HepG2 (cell line): ENCODE data around the gene TNNI3K. TPM values are rescaled to one million over a fixed set of nuclear protein-coding genes. Genes with fewer than 3 reads are reported as not detected.

Source experiments
- ATAC-seq: fragments of 200-7000 bp; cut with Tn5 transposase; 3 replicates; pipeline ENCODE4 v1.9.1; 2020; ENCODE audit warnings: mild to moderate bottlenecking, moderate library complexity
- BruUV-seq: library from RNA; stranded (reverse); fragments of 400-500 nt; replicated peaks from 2 replicates; lab custom pipeline; 2021; lab: Mats Ljungman, UMichigan
- CTCF ChIA-PET: fragments of 300-600 bp; formaldehyde crosslinking; extraction: SDS; loops from one replicate; lab custom pipeline; 2021; ENCODE audit warnings: low total read pairs, inconsistent platforms, low intra/inter-chr PET ratio; lab: Yijun Ruan, JAX
- POLR2A ChIA-PET: fragments of 350-600 bp; sonication (Branson Sonifier 250); formaldehyde crosslinking; loops from one replicate; lab custom pipeline; 2020; ENCODE audit warnings: antibody characterized with exemption, inconsistent platforms; lab: Yijun Ruan, JAX
- DNase-seq: peaks from one replicate; pipeline ENCODE4 v3.0.0-alpha.2; 2015; ENCODE audit warnings: low spot score
- FAIRE-seq: peaks from 3 replicates; lab custom pipeline; 2011; peaks lifted over from hg19 to GRCh38; lab: Jason Lieb, UNC
- H2AFZ ChIP-seq: one replicate; pipeline ENCODE4 v1.6.1; 2011; ENCODE audit warnings: low read length, inconsistent platforms
- H3K27ac ChIP-seq: fragments of 300-600 bp; 3 replicates; pipeline ENCODE4 v1.8.0; 2011; ENCODE audit warnings: mixed run types, mild to moderate bottlenecking, mixed read lengths, low read length, inconsistent platforms; ENCODE audit not compliant: insufficient read depth; ENCODE audit errors: extremely low read length
- H3K27me3 ChIP-seq, 2 experiments: fragments of 200-600 bp in 1 of 2; 2 replicates in 1 of 2; 3 replicates in 1 of 2; pipeline versions ENCODE4 v1.6.0 to v1.8.0; 2011; ENCODE audit warnings: low read length in 2 of 2, mild to moderate bottlenecking in 2 of 2, moderate library complexity in 2 of 2, inconsistent platforms in 1 of 2; ENCODE audit not compliant: insufficient read depth in 2 of 2, control insufficient read depth in 1 of 2
- H3K36me3 ChIP-seq, 2 experiments: fragments of 200-600 bp in 1 of 2; replicated peaks in 1 of 2; 2 replicates in 1 of 2; 3 replicates in 1 of 2; pipeline versions ENCODE4 v1.5.1 to v1.8.0; 2011; ENCODE audit warnings: low read length in 2 of 2, inconsistent platforms in 1 of 2; ENCODE audit not compliant: insufficient read depth in 2 of 2, control insufficient read depth in 1 of 2
- H3K4me1 ChIP-seq: 2 replicates; pipeline ENCODE4 v1.5.1; 2012; ENCODE audit warnings: low read length, inconsistent platforms; ENCODE audit not compliant: insufficient read depth
- H3K4me2 ChIP-seq: 2 replicates; pipeline ENCODE4 v1.6.0; 2011; ENCODE audit warnings: low read depth, low read length, inconsistent platforms
- H3K4me3 ChIP-seq, 3 experiments: fragments of 200-600 bp in 1 of 3; sonication (generic), shearing (Covaris generic) in 1 of 3; replicated peaks in 1 of 3; 2 replicates each; pipeline ENCODE4 v1.5.1; 2011 to 2016; ENCODE audit warnings: low read length in 3 of 3, inconsistent platforms in 2 of 3, low read depth in 2 of 3, mild to moderate bottlenecking in 2 of 3, control low read depth in 1 of 3, mixed read lengths in 1 of 3; ENCODE audit not compliant: insufficient read depth in 1 of 3
- H3K79me2 ChIP-seq: one replicate; pipeline ENCODE4 v1.6.1; 2011; ENCODE audit warnings: low read length, inconsistent platforms; ENCODE audit not compliant: insufficient read depth
- H3K9ac ChIP-seq: 2 replicates; pipeline ENCODE4 v1.6.0; 2011; ENCODE audit warnings: mild to moderate bottlenecking, low read depth, low read length, inconsistent platforms; ENCODE audit not compliant: insufficient read depth
- H3K9me3 ChIP-seq: 2 replicates; pipeline ENCODE4 v1.5.1; 2012; ENCODE audit warnings: mild to moderate bottlenecking, low read length
- H4K20me1 ChIP-seq: 2 replicates; pipeline ENCODE4 v1.6.0; 2011; ENCODE audit warnings: inconsistent platforms, mild to moderate bottlenecking, low read length, moderate library complexity; ENCODE audit not compliant: insufficient read depth
- ARID3A ChIP-seq: IDR thresholded peaks from 2 replicates; pipeline ENCODE4 v1.6.1; 2012; ENCODE audit warnings: low read depth, low read length, improper control_type of control experiment
- STAG1 ChIP-seq: sonication (generic); formaldehyde crosslinking; IDR thresholded peaks from 2 replicates; pipeline ENCODE4 v1.4.0; 2020; ENCODE audit warnings: missing genetic modification reagents
- TOPORS ChIP-seq: sonication (generic); formaldehyde crosslinking; IDR thresholded peaks from 2 replicates; pipeline ENCODE4 v1.8.0; 2023; ENCODE audit warnings: mild to moderate bottlenecking, missing genetic modification reagents
- ZMYM2 ChIP-seq: sonication (generic); formaldehyde crosslinking; IDR thresholded peaks from 2 replicates; pipeline ENCODE4 v1.8.0; 2022; ENCODE audit warnings: mild to moderate bottlenecking, missing genetic modification reagents
- ZNF549 ChIP-seq: sonication (generic); formaldehyde crosslinking; IDR thresholded peaks from 2 replicates; pipeline ENCODE4 v1.5.0; 2020; ENCODE audit warnings: missing genetic modification reagents
- ZNF687 ChIP-seq: sonication (generic); formaldehyde crosslinking; IDR thresholded peaks from 2 replicates; pipeline ENCODE4 v1.5.1; 2020; ENCODE audit warnings: mild to moderate bottlenecking, missing genetic modification reagents, moderate library complexity
- ZNF713 ChIP-seq: sonication (generic); formaldehyde crosslinking; IDR thresholded peaks from 2 replicates; pipeline ENCODE4 v1.4.0; 2020; ENCODE audit warnings: mild to moderate bottlenecking, missing genetic modification reagents
- ZNF775 ChIP-seq: sonication (generic); formaldehyde crosslinking; IDR thresholded peaks from 2 replicates; pipeline ENCODE4 v1.4.0; 2020; ENCODE audit warnings: missing genetic modification reagents, mild to moderate bottlenecking, moderate library complexity, borderline replicate concordance
- ZNF816 ChIP-seq: sonication (generic); formaldehyde crosslinking; IDR thresholded peaks from 2 replicates; pipeline ENCODE4 v1.8.0; 2022; ENCODE audit warnings: missing genetic modification reagents, mild to moderate bottlenecking, borderline replicate concordance
- ZSCAN25 ChIP-seq: sonication (generic); formaldehyde crosslinking; IDR thresholded peaks from 2 replicates; pipeline ENCODE4 v1.8.0; 2022; ENCODE audit warnings: mild to moderate bottlenecking, missing genetic modification reagents
- WGBS: methylation state at CpG from one replicate; pipeline ENCODE4 v1.1.6; 2017; ENCODE audit warnings: low lambda C conversion rate; 5-methylcytosine and 5-hydroxymethylcytosine counted together
- in situ Hi-C: cut with HindIII; loops from 2 replicates; pipeline ENCODE4 v1.10.0; 2017; ENCODE audit warnings: low pct_unique_long_range_greater_than_20kb; ENCODE audit not compliant: extremely low pct_ligation_motif_present
- intact Hi-C: fragments of 100-400 bp; cut with micrococcal nuclease; formaldehyde crosslinking; loops from one replicate; pipeline ENCODE4 v1.10.0; 2022; ENCODE audit not compliant: unreplicated experiment
- polyA plus RNA-seq, 8 experiments: library from polyadenylated mRNA; depleted of rRNA in 3 of 8; stranded (reverse) in 7 of 8; unstranded in 1 of 8; fragments of >200 nt; fragmentation: Illumina TruSeq in 4 of 8; extraction: Trizol in 4 of 8; gene quantifications; 2 replicates each; pipeline versions ENCODE4 v1.2.1 to v1.2.3, GENCODE V29; 2011 to 2016; ENCODE audit warnings: low read depth in 4 of 8, missing spikeins in 1 of 8, mixed read lengths in 1 of 8; ENCODE audit not compliant: insufficient read depth in 1 of 8
- total RNA-seq, 5 experiments: library from RNA; depleted of rRNA; stranded (reverse); fragments of >200 nt; fragmentation: Illumina TruSeq; extraction: Trizol; gene quantifications; 2 replicates each; pipeline ENCODE4 v1.2.3, GENCODE V29; 2016; ENCODE audit warnings: low read depth in 1 of 5
- TF ChIP-seq, protein P1 (sequence below): sonication (generic); formaldehyde crosslinking; IDR thresholded peaks from 2 replicates; pipeline ENCODE4 v1.5.0; 2020; ENCODE audit warnings: mild to moderate bottlenecking, missing genetic modification reagents, borderline replicate concordance

TNNI3K gene
- total and polyA plus RNA-seq, 2 of the 13 experiments (the other 11 are each of a cell fraction or from before 2014, with no cell fraction given) = 1.1 TPM; not detected in 1

DNA sequence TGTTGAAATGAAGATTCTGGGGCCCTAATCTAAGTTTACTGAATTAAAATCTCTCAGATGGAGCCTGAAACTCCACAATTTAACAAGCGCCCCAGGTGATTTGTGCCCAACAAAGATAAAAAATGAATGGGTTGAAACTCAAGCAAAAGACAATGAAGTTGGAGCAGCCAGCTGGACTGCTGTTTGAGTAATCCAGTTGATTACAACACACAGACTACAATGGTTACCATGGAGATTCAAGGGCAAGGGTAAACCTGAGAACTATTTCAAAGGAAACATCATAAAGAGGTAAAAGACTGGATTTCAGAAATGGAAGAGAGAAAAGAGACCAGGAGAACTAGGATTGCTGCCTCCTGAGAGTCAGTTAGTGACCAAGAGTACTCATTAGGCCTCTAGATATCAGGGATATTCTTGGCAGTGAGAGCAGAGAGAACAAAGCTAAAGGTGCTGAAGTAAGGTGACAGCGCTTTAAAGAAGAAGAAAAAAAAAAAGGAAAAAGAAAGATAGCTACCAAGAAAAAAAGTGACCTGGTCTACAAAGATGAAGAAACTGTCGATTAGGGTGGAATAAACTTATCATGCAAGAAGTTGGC is 232.7 kb downstream of the TNNI3K start (continued):
- TF ChIP-seq ZNF687 (CRISPR knock-in tag) = no peak
- TF ChIP-seq ZNF549 (CRISPR knock-in tag) = no peak
- no peak for TF ChIP-seq ZNF713 (CRISPR knock-in tag)
- TF ChIP-seq ZMYM2 = no peak
- TF ChIP-seq ZNF816 (CRISPR knock-in tag) = no peak
- TF ChIP-seq ZSCAN25 (CRISPR knock-in tag) = no peak
- TF ChIP-seq, all 625 proteins: peak for 2

- H3K79me2 ChIP-seq = no peaks in the 10 kb centered on the region
- in situ Hi-C loops = loop anchor here (25.0 kb wide), 1 partner anchor 632 kb away; no protein-coding TSS in a partner anchor
- DNase-seq = peak; percentile 48
- H3K4me2 ChIP-seq = no peak overlapping the region
- intact Hi-C loops = loop anchor here (1.0 kb wide), 1 partner anchor 629 kb away; no protein-coding TSS in a partner anchor
- no peaks in the 10 kb centered on the region for H4K20me1 ChIP-seq
- no peak overlapping the region for H3K27ac ChIP-seq
- no TSS peak for BruUV-seq
- no peak overlapping the region for H3K4me3 ChIP-seq
- H3K36me3 ChIP-seq = no peaks in the 10 kb centered on the region
- WGBS = 0% methylated on average over 2 of the region's 2 CpGs
- CTCF ChIA-PET = interaction anchor here (1.9 kb wide), 1 partner anchor 629 kb away, joined by 7 read pairs; no protein-coding TSS in a partner anchor
- no peaks in the 10 kb centered on the region for H3K4me1 ChIP-seq
- FAIRE-seq = no peak
- no peaks in the 10 kb centered on the region for H3K9me3 ChIP-seq
- no peak overlapping the region for H3K9ac ChIP-seq
- ATAC-seq = no peak
- POLR2A ChIA-PET = no interaction called here
- H3K27me3 ChIP-seq = no peaks in the 10 kb centered on the region
- no peak overlapping the region for H2AFZ ChIP-seq
- TF ChIP-seq ZNF775 (CRISPR knock-in tag) (no peak), ARID3A (peak; percentile 42; the same call in 1 of the 2 replicates), STAG1 (peak; percentile 61), TOPORS (no peak)
- TF ChIP-seq, protein P1, sequence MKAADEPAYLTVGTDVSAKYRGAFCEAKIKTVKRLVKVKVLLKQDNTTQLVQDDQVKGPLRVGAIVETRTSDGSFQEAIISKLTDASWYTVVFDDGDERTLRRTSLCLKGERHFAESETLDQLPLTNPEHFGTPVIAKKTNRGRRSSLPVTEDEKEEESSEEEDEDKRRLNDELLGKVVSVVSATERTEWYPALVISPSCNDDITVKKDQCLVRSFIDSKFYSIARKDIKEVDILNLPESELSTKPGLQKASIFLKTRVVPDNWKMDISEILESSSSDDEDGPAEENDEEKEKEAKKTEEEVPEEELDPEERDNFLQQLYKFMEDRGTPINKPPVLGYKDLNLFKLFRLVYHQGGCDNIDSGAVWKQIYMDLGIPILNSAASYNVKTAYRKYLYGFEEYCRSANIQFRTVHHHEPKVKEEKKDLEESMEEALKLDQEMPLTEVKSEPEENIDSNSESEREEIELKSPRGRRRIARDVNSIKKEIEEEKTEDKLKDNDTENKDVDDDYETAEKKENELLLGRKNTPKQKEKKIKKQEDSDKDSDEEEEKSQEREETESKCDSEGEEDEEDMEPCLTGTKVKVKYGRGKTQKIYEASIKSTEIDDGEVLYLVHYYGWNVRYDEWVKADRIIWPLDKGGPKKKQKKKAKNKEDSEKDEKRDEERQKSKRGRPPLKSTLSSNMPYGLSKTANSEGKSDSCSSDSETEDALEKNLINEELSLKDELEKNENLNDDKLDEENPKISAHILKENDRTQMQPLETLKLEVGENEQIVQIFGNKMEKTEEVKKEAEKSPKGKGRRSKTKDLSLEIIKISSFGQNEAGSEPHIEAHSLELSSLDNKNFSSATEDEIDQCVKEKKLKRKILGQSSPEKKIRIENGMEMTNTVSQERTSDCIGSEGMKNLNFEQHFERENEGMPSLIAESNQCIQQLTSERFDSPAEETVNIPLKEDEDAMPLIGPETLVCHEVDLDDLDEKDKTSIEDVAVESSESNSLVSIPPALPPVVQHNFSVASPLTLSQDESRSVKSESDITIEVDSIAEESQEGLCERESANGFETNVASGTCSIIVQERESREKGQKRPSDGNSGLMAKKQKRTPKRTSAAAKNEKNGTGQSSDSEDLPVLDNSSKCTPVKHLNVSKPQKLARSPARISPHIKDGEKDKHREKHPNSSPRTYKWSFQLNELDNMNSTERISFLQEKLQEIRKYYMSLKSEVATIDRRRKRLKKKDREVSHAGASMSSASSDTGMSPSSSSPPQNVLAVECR (CRISPR knock-in tag) = no peak
Observed at GRCh38 chr1:74468982-74469603, 233.9 kb downstream of the TNNI3K start.
